ENCODE measurements around the gene FAM43A.

The FAM43A gene

GRCh38 chr3:194676471-194676870 is 9.2 kb upstream of the FAM43A start:
- DNase-seq (ENCODE audit: low spot score) = no peak

- DNase-seq (ENCODE audit: low spot score) = no peak
These were observed 4.6 kb upstream of the FAM43A start for GRCh38 chr3:194680888-194681615.

- DNase-seq (ENCODE audit: low spot score) = no peak
These were observed 3.4 kb upstream of the FAM43A start for GRCh38 chr3:194682189-194682693.

GRCh38 chr3:194682694-194683310 is 2.9 kb upstream of the FAM43A start:
- peak; percentile 92 for DNase-seq (ENCODE audit: low spot score)

GRCh38 chr3:194683380-194683779 is 2.3 kb upstream of the FAM43A start:
- DNase-seq (ENCODE audit: low spot score) = no peak

DNA sequence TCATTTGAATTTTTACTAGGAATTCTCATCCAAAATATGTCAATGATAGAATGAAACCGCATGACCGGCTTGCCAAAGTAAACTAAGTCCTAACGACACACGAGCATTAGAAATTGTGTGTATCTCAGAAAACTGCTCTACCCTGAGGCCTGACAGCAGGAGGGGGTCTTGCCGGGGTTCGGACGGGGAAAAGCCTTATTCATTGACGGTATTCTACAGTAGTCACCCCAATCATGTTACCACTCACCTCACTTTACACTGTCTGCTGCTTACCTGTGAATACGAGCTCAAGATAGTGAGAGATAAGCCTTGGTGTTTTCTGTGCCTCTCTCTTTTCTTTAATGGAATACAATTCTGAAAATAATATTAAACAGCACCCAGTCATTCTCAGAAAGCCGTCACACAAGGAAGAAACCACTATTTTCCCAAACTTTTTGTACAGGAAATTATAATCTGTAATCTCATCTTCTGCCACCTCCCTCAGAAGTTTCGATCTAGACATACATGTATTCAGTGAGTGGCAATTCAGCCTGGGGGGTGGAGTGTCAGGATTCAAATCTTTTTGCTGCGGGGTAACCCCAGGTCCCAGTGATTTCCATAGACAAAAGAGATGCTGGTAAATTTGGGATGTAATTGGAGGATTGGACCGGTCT is 492 bp upstream of the FAM43A start:
- no peak for DNase-seq (ENCODE audit: low spot score)

- DNase-seq (ENCODE audit: low spot score) = no peak
These were observed 732 bp downstream of the FAM43A start for GRCh38 chr3:194686414-194686815.

DNA sequence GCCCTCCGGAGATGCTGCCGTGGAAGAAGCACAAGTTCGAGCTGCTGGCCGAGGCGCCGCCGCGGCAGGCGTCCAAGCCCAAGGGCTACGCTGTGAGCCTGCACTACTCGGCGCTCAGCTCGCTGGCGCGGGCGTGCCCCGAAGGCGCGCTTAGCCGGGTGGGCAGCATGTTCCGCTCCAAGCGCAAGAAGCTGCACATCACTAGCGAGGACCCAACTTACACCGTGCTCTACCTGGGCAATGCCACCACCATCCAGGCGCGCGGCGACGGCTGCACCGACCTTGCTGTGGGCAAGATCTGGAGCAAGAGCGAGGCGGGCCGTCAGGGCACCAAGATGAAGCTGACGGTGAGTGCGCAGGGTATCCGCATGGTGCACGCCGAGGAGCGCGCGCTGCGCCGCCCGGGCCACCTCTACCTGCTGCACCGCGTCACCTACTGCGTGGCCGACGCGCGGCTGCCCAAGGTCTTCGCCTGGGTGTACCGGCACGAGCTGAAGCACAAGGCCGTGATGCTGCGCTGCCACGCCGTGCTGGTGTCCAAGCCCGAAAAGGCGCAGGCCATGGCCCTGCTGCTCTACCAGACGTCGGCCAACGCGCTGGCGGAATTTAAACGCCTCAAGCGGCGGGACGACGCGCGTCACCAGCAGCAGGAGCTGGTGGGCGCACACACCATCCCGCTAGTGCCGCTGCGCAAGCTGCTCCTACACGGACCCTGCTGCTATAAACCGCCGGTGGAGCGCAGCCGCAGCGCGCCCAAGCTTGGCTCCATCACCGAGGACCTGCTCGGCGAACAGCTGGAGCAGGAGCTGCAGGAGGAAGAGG is 1.3 kb downstream of the FAM43A start:
- no peak for DNase-seq (ENCODE audit: low spot score)

- no peak for DNase-seq (ENCODE audit: low spot score)
These were observed 2.0 kb downstream of the FAM43A start for GRCh38 chr3:194687638-194688199.

- DNase-seq (ENCODE audit: low spot score) = no peak
These were observed 2.6 kb downstream of the FAM43A start for GRCh38 chr3:194688200-194688740.

- DNase-seq (ENCODE audit: low spot score) = no peak
These were observed 3.3 kb downstream of the FAM43A start for GRCh38 chr3:194688946-194689345.

- DNase-seq (ENCODE audit: low spot score) = no peak
These were observed 3.8 kb downstream of the FAM43A start for GRCh38 chr3:194689493-194689944.

DNA sequence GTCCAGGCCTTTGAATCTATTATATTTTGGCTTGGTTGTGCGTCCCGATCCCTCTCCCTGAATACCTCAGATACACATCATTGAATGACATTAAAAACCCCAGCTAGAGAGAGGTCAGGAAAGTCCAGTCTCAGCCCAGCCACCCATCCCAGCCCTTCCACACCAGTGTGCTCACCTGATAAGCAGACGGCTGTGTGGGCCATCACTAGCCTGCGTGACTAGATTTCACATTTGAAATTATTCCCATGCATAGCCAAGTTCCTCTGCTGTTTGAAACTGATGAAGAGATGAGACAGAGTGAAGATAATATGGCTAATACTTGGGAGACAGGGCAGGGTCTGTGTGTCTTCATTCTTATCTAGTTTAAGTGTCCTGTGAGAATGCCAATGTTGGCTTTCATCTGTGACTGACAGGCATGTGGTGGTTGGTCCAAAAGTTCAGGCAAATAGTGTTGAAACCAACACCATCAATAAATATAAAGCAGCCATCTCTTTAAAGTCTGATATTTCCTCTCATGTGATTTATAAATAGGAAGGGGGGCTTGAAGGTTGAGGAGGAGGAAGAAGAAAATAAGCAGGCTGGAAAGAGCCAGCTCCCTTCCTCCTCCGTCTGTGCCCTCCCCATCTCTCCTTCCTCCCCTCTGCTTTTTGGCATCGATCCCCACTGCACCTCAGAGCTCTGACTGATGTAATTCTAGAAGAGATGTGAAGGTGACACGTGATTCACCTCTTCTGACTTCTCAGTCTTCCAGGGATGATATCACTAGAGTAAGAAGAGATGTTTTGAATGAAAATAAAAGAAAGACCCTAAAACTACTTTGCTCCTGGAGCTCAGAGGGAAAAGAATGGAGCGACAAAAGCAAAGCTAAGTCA is 5.1 kb downstream of the FAM43A start:
- DNase-seq (ENCODE audit: low spot score) = no peak

DNA sequence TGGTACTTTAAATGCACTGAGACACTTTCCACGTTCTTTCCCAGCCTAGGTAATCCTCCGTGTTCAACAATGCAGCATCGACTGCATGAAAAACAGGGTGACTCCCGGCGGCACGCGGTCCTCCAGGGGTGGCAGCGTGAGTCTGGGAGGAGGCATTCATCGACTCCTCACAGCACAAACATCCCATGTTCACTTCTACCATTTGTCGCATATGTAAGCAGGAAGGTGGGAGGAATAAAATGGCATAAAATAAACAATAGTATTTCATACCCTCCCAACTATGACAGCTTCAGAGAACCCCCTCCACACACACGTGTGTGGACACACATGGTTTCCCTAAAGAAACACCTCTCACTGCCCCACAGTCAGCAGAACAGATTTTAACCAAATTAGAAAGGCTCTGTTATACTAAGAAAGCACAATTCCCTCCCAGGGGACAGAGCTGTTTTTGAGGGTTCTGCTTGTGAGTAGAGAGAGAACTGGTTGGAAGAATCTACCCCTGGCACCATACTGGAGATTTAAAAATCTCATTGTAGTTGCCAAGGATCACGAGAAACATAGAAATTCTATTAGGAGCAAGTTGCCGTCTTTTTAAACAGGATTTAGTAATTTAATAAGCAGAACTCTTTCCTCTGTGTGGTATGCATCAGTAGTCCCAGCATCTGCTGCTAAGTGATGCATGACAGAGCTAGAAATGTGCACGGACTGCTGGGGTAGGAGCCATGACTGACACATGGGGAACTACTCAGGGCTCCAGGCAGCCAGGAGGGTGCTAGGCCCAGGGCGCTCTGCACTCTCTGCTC is 6.0 kb downstream of the FAM43A start:
- DNase-seq (ENCODE audit: low spot score) = no peak

- no peak for DNase-seq (ENCODE audit: low spot score)
These were observed 11.0 kb downstream of the FAM43A start for GRCh38 chr3:194696702-194697101.

DNA sequence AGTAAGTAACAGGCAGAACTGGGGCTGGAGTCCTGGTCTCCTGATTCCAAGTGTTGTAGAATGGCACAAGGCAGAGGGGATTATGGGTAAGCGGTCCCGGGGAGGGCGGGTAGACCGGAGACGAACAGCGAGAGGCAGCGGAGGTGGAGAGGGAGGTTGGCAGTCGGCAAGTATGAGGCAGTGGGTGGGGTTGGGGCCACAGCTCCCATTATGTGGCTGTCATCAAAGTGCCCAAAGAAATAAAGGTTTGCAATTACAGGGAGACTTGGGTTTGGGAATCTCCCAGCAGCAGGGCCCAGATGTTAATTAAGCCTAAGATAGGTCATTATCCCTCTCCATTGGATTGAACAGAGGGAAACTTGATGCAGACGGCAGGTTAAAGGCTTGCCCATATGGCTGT is 16.9 kb downstream of the FAM43A start:
- DNase-seq (ENCODE audit: low spot score) = no peak

GRCh38 chr3:194705227-194705626 is 19.5 kb downstream of the FAM43A start:
- DNase-seq (ENCODE audit: low spot score) = no peak

DNA sequence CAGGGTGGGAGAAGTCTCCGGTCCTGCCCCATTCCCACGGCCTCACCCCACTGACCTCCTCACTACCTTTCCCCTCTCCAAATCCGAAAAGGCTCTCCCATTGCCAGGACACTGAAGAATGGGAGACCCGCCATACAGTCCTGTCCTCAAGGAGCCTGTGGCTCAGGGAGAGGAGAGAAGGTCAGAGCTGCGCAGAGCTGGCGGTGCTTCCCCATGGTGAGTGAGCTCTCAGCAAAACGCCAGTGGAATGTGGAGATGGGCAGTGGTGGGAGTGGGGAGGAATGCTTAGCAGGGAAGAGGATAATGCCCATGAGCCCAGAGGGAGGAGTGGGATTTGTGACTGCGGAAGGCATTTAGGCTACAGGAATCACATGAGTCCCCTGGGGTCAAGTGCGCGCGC is 20.1 kb downstream of the FAM43A start:
- no peak for DNase-seq (ENCODE audit: low spot score)

GRCh38 chr3:194707147-194707540 is 21.5 kb downstream of the FAM43A start:
- no peak for DNase-seq (ENCODE audit: low spot score)

DNA sequence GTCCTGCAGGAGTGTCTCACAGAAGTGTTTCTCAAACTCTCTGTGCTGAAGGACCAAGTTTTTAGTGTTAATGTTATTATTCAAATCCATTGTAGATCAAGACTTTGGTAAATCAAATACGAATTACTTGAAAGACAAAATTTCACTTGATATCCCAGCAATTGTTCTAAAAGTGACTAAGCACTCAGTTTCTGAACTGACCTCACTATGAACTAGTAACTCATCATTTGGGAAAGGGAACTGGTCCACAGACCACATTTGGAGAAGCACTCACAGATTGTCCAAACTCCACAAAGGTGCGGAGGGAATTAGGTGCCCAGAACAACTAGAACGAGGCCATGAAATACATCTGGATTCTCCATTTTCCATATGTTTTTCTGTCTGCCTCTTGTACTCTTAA is 25.6 kb downstream of the FAM43A start:
- no peak for DNase-seq (ENCODE audit: low spot score)

Measured in RKO (cell line).